NOMO-1 (cell line): Measurements from ENCODE around the gene NRBF2.
A peak's percentile ranks its signal among the peaks of the same experiment; 100 is the strongest.
"Not testable (repeated sequence)": the region's sequence is repeated elsewhere in the genome, so short reads cannot be mapped to it uniquely, and the experiment has no call there.

Experiments used
- DNase-seq, 2 experiments: peaks; one replicate each; lab custom pipeline; 2025; ENCODE audit not compliant: unreplicated experiment in 2 of 2; lab: John Stamatoyannopoulos, UW

The NRBF2 gene

DNA sequence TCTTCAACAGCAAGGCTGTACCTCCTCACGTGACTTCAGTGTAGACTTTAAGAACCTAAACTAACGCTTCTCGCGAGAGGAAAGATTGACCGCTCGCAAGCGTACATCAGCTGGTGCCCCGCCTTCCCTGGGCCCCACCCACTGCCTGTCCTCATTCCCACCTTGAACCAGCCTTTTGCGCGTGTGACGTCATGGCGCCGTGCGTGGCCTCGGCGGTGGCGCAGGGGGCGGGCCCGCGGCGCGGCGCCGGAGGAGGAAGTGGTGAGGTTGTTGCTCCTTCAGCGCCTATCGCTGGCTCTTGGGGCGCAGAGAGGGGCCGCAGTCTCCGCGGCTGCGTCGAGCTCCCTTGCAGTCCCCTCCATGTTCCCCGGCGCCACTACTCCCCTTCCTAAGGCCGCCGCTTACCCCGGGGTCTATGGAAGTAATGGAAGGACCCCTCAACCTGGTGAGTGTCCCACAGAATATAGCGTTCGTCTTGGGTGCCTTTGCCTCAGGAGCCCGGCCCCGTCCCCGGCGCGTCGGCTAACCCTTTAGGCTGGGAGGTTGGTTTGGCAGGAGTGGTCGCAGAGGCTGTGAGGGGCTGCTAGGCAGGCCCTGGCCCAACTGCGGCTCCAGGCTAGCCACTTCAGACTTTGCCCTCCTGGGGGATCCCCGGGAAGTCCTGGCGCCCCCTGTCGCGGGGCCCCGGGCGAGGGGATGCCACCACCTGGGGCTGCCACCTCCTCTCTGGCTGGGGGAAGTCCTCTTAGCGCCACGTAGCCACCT lies at the start of gene NRBF2:
NRBF2 (plus strand) TSS at position 273 of the 765 bp plus-strand sequence; CDS start at position 416, 143 bp downstream.
- DNase-seq: peak; percentile 98 to 99

GRCh38 chr10:63083406-63083805 lies 49.7 kb upstream of the NRBF2 start:
- not testable (repeated sequence) for DNase-seq

DNA sequence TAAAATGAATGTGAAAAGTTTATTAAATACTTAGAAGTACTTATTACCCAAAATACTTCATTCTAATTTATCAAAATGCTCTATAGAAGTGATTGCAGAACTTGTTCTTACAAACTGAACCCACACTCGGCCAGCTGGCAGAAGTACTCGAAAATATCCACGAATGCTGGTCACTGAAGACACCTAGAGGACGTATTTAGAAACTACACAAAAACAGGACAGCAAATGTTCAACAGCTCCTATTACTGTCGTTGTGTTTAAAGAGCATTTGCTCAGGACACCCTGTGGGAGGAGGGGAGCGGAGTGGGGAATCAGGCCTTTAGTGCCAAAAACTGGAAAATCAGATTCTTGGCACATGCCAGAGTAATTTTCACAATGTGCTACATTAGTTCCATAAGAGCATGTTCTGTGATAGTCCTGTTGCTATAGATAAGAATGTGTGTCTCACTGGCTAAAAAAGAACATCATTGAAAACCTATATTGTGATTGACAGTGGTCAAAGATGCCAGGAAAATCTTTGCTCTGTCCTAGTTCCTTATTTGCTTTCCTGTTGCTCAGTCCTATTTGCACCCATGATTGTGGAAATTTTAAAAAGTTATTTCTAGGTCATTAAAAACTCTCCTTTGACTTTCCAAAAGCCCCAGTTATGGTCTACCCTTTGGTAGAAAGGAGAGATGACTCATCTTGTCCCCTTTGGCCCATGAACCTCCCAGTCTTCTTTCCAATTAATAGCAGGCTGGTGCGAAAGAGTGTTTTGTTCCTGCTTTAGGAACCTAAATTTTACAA lies 49.0 kb upstream of the NRBF2 start:
- peak; percentile 68 to 73 for DNase-seq

DNA sequence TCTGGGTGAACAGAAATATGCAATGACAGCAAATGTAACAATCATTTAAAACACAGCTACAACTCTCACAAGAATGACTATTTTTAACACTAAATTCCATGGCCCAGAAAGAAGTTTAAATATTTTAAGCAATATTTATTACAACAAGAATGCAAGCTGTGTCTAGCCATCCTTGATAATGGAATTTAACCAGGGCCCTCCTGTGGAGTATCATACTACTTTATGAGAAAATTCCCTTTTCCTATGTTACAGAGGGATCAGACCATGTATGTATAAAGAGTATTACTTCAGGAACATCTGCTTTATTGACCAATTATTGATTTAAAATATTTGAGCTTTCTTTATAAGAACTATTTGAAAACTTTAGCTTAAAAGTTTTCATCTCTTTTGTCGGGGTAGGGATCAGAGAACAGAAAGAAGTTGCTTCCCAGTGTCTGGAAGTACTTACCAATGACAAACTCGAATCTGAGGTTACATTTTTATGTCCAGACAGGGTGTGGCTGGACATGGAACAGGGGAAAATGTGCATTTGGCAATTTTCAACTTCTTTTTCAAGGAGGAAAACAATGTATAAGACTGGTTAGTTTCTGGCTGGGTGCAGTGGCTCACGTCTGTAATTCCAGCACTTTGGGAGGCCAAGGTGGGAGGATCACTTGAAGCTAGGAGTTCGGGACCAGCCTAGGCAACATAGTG lies 48.3 kb upstream of the NRBF2 start:
- DNase-seq: no peak

- no peak for DNase-seq
Observed at GRCh38 chr10:63093227-63093626, 39.9 kb upstream of the NRBF2 start.

GRCh38 chr10:63094405-63094804 lies 38.7 kb upstream of the NRBF2 start:
- DNase-seq: no peak

GRCh38 chr10:63094881-63095280 lies 38.2 kb upstream of the NRBF2 start:
- no peak for DNase-seq

DNA sequence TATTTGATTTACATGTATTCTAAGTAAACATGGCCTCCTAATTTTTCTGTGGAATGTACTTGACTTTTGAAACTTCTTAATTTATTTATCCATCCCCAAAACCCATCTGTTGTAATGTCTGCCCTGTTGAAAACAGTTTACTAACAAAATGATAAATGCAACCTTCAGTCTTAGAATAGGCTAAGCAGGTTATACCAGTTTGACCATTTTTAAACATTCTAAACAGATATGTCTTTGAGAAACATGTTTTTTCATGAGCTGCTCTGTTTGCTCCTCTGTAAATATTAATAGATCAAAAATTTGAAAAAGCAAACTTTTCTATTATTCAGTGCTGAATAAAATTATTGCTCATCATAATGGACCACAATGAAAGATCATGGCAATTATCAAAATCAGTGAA lies 33.4 kb upstream of the NRBF2 start:
- no peak for DNase-seq

DNA sequence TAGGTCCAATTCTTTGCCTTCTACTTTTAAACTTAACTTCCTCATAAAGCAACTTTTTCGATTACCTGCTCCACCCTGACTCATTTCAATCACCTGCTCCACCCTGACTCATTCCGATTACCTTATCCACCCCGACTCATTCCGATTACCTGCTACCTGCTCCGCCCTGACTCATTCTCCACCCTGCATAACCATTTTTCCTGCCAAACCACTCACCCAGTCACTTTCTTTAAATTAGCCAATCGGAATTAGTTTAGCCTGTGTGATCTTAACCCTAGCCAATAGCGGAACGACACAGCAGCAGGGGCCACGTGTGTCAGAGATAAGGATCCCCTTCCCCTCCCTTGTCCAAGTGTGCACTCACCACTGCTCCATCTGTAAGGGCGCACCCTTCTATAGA lies 32.0 kb upstream of the NRBF2 start:
- not testable (repeated sequence) for DNase-seq

GRCh38 chr10:63102279-63102883 lies 30.7 kb upstream of the NRBF2 start:
- not testable (repeated sequence) for DNase-seq

DNA sequence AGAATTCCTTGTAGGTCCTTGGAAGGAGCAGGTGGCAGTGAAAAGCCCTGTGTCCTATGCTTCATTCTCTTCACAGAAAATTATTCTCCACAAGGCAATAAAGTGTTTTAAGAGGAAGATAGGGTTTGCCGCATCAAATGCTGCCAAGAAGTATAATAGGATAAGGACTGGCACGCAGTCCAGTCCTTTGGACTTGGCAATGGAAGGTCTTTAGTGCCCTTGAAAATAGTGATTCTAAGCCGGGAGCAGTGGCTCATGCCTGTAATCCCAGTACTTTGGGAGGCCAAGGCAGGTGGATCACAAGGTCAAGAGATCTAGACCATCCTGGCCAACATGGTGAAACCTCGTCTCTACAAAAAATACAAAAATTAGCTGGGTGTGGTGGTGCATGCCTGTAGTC lies 29.9 kb upstream of the NRBF2 start:
- not testable (repeated sequence) for DNase-seq

- no peak for DNase-seq
Observed at GRCh38 chr10:63103971-63104409, 29.1 kb upstream of the NRBF2 start.

- no peak for DNase-seq
Observed at GRCh38 chr10:63105225-63106110, 27.7 kb upstream of the NRBF2 start.

GRCh38 chr10:63106111-63106755 lies 26.9 kb upstream of the NRBF2 start:
- DNase-seq: no peak

- DNase-seq: no peak
Observed at GRCh38 chr10:63107943-63108437, 25.1 kb upstream of the NRBF2 start.

GRCh38 chr10:63110940-63111339 lies 22.2 kb upstream of the NRBF2 start:
- no peak for DNase-seq

- peak; percentile 58 to 67 for DNase-seq
Observed at GRCh38 chr10:63114031-63114814, 18.9 kb upstream of the NRBF2 start.

DNA sequence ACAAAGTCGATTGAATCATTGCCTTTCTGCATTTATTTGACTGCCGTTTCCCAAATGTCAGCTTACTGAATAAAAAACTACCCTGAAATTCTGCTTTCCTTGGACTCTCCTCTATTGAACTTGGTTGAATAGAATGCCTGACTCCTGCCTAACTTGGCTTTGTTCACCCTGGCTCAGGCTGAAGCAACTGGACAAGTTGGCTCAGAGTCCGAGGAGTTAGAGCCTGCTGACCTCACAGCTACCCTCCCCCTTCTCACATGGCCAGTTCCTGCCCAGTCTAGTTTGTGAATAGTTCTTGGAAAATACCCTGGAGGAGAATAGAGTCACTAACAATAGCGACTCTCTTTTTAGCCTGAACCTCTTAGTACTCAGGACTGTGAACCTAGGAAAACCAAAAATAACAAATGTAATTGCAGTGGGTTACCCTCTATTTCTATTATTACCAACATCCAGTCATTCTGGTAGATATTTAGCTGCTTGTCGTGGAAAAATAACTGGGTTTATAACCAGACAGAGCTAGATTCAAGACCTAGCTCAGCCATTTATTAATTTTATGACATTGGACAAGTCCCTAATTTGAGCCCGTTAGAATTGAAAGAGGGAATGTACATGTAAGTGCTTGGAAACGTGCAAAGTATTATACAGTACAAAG lies 17.3 kb upstream of the NRBF2 start:
- DNase-seq: no peak
